HG03558 (cell line): ENCODE results near the gene FAM47E.

Experiments used
- ATAC-seq: cut with Tn5 transposase; IDR thresholded peaks from one replicate; pipeline ENCODE4 v1.9.1; 2021; ENCODE audit warnings: moderate number of reproducible peaks; ENCODE audit not compliant: unreplicated experiment; ENCODE audit errors: extremely low read depth

FAM47E gene

GRCh38 chr4:76292730-76293129, 41.2 kb downstream of the FAM47E start:
- ATAC-seq: no peak

DNA sequence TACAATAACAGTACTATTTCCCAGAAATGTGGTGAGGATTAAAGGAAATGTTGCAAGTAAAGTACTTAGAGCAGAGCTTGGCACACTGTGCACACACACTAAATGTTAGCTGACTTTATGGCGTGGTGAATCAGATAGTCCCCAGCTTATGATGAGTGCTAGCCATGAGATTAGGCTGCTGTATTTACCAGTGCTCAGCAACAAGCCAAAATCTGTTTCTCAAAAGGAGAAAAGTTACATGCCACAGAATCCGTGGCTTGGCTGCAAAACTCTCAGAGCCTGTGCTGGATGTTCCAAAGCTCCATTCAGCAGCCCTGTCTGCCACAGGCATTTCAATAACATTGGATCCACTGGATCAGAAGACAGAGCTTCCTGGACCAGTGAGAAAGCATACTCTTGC, 42.3 kb downstream of the FAM47E start:
- ATAC-seq: no peak

- no peak for ATAC-seq
Observed at GRCh38 chr4:76296286-76296820, 44.8 kb downstream of the FAM47E start.

DNA sequence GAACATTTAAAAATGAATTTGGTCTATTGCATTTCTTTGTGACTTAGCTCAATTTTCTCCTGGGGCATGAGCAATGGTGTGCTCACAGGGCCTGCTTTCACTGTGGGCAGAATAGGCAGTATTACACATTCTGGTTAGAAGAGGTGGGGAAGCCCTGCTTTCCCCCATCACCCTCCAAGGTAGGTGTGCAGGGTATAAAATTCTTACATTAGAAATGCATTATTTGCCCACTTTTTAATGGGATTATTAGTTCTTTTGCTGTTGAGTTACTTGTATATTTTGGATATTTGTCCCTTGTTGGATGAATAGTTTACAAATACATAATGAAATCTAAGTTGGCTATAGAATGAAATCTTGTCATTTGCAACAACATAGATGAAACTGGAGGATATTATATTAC, 46.7 kb downstream of the FAM47E start:
- no peak for ATAC-seq

DNA sequence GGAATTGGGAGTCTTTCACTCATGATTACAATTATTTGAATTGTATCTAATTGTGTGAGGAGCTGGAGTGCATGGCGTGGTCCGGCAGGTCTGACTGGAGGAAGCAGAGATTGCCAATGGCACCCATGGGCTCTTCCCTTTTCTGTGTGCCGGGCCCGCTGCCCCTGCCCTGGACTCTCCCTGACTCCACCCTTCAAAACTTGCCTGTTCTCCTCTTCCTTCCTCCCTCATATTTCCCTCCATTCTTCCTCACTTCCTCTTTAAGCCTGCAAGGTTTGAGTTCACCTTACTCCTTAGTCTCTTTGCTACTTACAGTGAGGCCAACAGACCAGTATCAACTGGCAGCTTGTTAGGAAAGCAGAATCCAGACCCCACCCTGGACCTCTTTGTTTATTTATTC, 48.5 kb downstream of the FAM47E start:
- ATAC-seq: no peak

- ATAC-seq: peak; percentile 99
Observed at GRCh38 chr4:76301068-76301774, 49.7 kb downstream of the FAM47E start.

- no peak for ATAC-seq
Observed at GRCh38 chr4:76301775-76302162, 50.2 kb downstream of the FAM47E start.

DNA sequence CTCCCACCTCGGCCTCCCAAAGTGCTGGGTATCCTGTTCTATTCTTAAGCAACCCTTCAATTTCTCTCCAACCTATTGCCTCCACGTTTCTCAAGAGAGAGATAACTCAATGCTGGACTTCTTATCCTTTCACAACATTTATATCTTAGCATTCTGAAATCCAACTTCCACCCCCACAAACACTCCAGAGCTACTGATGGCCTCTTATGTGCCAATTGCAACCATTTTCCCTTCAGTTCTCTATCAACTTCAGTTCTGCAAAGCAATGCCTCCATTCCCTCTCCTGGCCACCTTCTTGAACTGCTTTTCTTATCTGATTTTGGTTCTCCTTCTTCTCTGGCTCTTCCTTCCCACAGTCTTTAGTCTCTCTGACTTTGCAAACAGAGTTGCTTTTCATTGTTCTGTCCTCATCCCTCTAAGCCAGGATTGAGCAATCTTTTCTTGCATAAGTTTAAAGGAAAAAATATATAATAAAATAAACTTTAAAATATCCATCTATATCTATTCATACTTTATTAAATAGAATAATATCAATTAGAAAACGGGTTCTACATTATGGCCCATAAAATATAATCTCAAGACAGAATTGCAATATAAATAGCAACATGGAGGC, 51.4 kb downstream of the FAM47E start:
- no peak for ATAC-seq

DNA sequence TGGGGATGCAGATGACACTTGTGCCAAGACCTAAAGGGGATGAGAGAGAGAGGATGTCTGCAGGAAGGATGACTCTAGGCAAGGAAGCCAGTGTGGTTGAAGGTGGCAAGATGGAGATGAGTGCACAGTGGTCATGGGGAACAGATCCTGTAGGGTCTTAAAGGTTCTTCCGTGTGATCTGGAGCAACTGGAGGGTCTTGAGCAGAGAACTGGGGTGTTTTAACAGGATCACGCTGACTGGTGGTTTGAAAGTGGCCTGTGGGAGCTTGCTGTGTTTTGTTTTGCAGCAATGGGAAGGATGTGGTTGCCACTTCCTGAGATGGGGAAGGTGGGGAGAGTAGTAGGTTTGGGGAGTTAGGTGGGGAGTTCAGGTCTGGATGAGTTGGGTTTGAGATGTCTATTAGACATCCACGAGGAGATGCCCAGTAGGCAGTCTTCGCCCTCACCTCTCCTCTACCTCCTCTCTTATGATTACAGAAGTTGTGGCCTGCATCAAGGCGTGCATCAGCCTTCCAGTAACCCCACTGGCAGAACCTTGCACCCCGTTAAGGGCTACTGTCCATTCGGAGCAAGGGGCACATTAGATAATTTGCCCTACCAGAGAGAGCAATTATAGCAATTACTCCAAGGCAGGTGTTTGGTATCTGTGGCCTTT, 53.6 kb downstream of the FAM47E start:
- ATAC-seq: no peak

GRCh38 chr4:76305971-76306881, 54.7 kb downstream of the FAM47E start, which contains the start of gene STBD1:
TSS of gene STBD1 (plus strand) at chr4:76306733. CDS start at chr4:76306770, 37 bp downstream.
- ATAC-seq: no peak

- ATAC-seq: no peak
Observed at GRCh38 chr4:76306882-76307659, 55.5 kb downstream of the FAM47E start.

- ATAC-seq: no peak
Observed at GRCh38 chr4:76307660-76308014, 56.1 kb downstream of the FAM47E start.

DNA sequence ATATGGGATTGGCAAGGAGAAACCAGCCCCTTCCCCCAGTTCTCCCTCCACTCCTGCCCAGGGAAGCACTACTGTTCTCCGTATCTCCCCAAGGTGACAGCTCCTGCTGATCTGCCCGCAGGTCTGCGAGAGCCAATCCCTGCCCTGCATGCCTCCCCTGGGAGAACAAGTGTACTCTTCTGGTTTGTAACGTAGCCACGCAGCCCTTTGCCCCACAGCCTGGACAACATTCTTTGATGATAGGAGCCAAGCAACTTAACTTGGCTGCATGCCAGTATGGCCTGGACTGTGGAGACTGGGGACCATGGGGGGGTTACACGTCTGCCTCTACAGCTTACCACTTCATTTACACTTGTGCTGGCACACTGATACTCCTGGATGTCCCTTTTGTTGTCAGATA, 57.0 kb downstream of the FAM47E start:
- ATAC-seq: no peak

DNA sequence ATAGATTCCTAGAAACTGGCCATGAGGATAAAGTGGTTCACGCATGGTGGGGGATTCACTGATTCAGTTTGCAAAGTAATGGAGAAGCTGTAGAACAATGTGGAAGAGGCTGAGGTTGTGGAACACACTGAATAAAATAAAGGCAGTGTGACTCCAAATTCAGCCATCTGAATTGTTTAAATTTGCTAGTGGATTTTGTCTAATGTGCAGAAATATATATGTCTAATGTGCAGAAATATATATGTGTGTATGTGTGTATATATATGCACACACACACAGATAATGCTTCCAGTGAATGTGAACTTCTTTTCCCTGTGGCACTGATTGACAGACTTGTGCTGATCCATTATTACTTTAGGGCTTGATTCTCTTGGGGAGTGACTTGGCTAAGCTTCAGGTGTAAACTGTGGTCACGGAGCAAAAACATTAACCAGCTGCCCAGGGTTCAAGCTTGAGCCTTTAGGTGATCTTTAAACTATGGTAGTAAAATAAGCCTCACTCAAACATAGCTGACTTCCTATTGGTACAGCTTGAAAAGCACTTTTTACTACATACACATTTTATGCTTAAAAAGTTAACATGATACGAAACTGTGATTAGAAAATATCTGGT, 58.5 kb downstream of the FAM47E start:
- ATAC-seq: no peak

DNA sequence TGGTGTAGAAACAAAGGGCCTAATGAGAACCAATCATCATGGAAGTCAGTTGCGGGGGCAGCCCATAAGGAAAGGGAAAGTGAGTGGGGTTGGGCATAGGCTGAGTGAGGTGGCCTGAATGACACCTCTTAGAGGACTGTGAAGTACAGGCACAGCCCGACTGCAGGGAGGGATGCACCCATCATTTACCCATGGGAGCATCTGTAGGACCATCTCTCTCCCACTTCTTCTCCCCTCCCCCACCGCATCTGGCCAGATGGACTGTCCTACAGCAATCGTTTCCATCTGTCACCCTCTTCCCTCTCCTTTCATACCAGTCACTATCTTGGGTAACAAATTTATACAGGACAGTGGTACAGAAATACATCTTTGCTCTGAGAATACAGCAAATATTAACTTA, 59.2 kb downstream of the FAM47E start:
- ATAC-seq: no peak

DNA sequence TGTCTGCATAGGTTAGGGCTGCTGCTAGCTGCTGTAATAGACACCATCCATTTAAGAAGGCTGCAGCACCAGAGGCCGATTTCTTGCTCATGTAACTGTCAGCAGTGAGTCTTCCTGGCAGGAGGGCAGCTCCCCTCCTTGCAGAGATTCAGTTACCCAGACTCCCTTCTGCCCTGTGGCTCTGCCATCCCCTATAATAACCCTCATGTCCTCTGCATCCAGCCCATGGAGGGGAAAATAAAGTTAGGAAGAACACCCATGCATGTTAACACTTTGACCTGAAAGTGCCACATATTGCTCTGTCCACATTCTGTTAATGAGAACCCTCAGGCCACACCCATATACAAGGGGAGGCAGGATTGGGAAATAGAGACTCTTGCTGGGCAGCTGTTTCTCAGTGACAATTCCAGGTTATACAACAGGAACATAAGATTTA, 60.4 kb downstream of the FAM47E start:
- ATAC-seq: no peak

GRCh38 chr4:76312457-76312856, 60.9 kb downstream of the FAM47E start:
- ATAC-seq: no peak

- no peak for ATAC-seq
Observed at GRCh38 chr4:76313547-76313946, 62.0 kb downstream of the FAM47E start.

DNA sequence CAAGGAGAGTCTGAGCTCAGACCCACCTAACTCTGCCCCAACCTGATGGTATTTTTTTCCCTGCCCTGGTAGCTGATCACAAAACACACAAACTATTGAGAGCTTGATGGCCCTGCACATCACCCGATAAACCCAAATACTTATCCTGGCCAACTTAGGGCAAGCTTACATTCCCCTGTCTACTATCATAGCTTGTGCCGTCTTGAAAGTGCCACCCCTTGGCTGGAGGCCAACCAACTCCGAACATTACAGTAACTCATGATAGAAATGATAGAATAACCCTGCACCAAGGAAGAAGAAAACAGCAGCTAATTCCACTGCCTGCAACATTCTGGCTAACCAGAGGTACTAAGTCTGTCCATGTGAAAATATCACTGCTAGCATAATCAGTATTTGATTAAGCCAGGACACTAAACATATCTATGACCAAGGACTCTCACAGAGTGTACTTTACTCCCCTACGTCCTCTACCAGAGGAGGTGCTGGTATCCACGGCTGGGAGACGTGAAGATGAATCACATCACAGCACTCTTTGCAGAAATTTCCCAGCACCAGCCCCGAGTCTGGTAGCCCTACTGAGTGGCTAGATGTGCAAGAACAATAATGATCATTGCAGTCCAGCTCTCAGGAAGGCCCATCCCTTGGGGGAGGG, 63.9 kb downstream of the FAM47E start:
- no peak for ATAC-seq
